Liver (tissue), 3 donors: ENCODE measurements around the gene CRYBA2.

ENCODE experiments used
- FOXA1 ChIP-seq: IDR thresholded peaks from 2 replicates; pipeline ENCODE4 v1.6.1; 2016; ENCODE audit warnings: antibody characterized with exemption
- GABPA ChIP-seq, 2 donors: IDR thresholded peaks in 1 of 2; conservative IDR thresholded peaks in 1 of 2; 2 replicates each; pipeline ENCODE4 v1.6.1; 2016; ENCODE audit warnings: antibody characterized with exemption in 2 of 2, mild to moderate bottlenecking in 1 of 2, moderate library complexity in 1 of 2
- HNF4A ChIP-seq, 2 donors: conservative IDR thresholded peaks; 2 replicates each; pipeline ENCODE4 v1.6.1; 2016; ENCODE audit warnings: antibody characterized with exemption in 2 of 2, mild to moderate bottlenecking in 2 of 2
- JUND ChIP-seq, 2 donors: IDR thresholded peaks; 2 replicates each; pipeline ENCODE4 v1.6.1; 2016; ENCODE audit warnings: antibody characterized with exemption in 2 of 2
- RXRA ChIP-seq, 2 donors: IDR thresholded peaks; 2 replicates each; pipeline ENCODE4 v1.6.1; 2017 to 2018; ENCODE audit warnings: antibody characterized with exemption in 2 of 2, mild to moderate bottlenecking in 1 of 2
- SP1 ChIP-seq: IDR thresholded peaks from 2 replicates; pipeline ENCODE4 v1.6.1; 2018; ENCODE audit warnings: antibody characterized with exemption, mild to moderate bottlenecking
- TAF1 ChIP-seq: conservative IDR thresholded peaks from 2 replicates; pipeline ENCODE4 v1.6.1; 2016; ENCODE audit warnings: antibody characterized with exemption, mild to moderate bottlenecking
- YY1 ChIP-seq: IDR thresholded peaks from 2 replicates; pipeline ENCODE4 v1.6.1; 2016; ENCODE audit warnings: antibody characterized with exemption, mild to moderate bottlenecking
- TF ChIP-seq, protein P1 (sequence below): fragments of 150-350 bp; IDR thresholded peaks from 2 replicates; pipeline ENCODE4 v1.5.1; 2017; ENCODE audit warnings: improper control_type of control experiment, low read depth, low read length; ENCODE audit not compliant: missing input control
- TF ChIP-seq, protein P2 (sequence below): IDR thresholded peaks from 2 replicates; pipeline ENCODE4 v1.6.1; 2016; ENCODE audit warnings: antibody characterized with exemption
- TF ChIP-seq, protein P3 (sequence below): IDR thresholded peaks from 2 replicates; pipeline ENCODE4 v1.6.1; 2016; ENCODE audit warnings: antibody characterized with exemption
- TF ChIP-seq, protein P4 (sequence below): IDR thresholded peaks from 2 replicates; pipeline ENCODE4 v1.6.1; 2016; ENCODE audit warnings: antibody characterized with exemption, mild to moderate bottlenecking
- donor health status: healthy.
- donor health status: healthy.

DNA sequence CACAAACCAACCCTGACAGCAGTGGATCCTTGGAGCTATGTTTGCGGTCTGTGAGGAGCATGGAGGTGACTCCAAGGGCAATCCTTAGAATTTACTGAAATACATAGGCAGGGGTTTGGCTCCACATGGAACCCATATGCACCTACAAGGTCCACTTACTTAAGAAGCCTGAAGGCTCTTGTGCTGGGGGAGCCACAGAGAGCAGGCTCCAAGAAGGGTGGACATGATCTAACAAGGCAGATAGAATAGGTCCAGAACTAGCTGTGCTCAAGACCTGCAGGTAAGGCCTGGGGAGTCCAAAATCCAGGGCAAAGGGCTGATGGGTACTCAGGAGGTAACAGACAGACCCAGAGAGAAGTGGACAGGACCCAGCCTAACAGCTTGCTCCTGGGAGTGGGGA, 34.9 kb downstream of the CRYBA2 start:
- TF ChIP-seq, protein P1, sequence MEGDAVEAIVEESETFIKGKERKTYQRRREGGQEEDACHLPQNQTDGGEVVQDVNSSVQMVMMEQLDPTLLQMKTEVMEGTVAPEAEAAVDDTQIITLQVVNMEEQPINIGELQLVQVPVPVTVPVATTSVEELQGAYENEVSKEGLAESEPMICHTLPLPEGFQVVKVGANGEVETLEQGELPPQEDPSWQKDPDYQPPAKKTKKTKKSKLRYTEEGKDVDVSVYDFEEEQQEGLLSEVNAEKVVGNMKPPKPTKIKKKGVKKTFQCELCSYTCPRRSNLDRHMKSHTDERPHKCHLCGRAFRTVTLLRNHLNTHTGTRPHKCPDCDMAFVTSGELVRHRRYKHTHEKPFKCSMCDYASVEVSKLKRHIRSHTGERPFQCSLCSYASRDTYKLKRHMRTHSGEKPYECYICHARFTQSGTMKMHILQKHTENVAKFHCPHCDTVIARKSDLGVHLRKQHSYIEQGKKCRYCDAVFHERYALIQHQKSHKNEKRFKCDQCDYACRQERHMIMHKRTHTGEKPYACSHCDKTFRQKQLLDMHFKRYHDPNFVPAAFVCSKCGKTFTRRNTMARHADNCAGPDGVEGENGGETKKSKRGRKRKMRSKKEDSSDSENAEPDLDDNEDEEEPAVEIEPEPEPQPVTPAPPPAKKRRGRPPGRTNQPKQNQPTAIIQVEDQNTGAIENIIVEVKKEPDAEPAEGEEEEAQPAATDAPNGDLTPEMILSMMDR: no peak
- TF ChIP-seq GABPA (IDR thresholded peaks at IDR 0.05 in 1 of 2, conservative IDR thresholded peaks at IDR 0.05 in 1 of 2) (no peak), TAF1 (no peak), JUND (IDR thresholded peaks at IDR 0.05) (no peak), YY1 (no peak), FOXA1 (no peak), RXRA (IDR thresholded peaks at IDR 0.05) (no peak), HNF4A (conservative IDR thresholded peaks at IDR 0.05) (no peak), SP1 (no peak)
- TF ChIP-seq, protein P2, sequence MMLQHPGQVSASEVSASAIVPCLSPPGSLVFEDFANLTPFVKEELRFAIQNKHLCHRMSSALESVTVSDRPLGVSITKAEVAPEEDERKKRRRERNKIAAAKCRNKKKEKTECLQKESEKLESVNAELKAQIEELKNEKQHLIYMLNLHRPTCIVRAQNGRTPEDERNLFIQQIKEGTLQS: no peak
- TF ChIP-seq, protein P3, sequence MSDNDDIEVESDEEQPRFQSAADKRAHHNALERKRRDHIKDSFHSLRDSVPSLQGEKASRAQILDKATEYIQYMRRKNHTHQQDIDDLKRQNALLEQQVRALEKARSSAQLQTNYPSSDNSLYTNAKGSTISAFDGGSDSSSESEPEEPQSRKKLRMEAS: no peak
- TF ChIP-seq, protein P4, sequence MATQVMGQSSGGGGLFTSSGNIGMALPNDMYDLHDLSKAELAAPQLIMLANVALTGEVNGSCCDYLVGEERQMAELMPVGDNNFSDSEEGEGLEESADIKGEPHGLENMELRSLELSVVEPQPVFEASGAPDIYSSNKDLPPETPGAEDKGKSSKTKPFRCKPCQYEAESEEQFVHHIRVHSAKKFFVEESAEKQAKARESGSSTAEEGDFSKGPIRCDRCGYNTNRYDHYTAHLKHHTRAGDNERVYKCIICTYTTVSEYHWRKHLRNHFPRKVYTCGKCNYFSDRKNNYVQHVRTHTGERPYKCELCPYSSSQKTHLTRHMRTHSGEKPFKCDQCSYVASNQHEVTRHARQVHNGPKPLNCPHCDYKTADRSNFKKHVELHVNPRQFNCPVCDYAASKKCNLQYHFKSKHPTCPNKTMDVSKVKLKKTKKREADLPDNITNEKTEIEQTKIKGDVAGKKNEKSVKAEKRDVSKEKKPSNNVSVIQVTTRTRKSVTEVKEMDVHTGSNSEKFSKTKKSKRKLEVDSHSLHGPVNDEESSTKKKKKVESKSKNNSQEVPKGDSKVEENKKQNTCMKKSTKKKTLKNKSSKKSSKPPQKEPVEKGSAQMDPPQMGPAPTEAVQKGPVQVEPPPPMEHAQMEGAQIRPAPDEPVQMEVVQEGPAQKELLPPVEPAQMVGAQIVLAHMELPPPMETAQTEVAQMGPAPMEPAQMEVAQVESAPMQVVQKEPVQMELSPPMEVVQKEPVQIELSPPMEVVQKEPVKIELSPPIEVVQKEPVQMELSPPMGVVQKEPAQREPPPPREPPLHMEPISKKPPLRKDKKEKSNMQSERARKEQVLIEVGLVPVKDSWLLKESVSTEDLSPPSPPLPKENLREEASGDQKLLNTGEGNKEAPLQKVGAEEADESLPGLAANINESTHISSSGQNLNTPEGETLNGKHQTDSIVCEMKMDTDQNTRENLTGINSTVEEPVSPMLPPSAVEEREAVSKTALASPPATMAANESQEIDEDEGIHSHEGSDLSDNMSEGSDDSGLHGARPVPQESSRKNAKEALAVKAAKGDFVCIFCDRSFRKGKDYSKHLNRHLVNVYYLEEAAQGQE: no peak
